Aorta (tissue), 5 donors: ENCODE results near the gene VPS33B. TPM values are rescaled to one million over a fixed set of nuclear protein-coding genes. Genes with fewer than 3 reads are reported as not detected.
A peak's percentile ranks its signal among the peaks of the same experiment; 100 is the strongest.

Experiments used
- ATAC-seq: fragments of 200-7000 bp; cut with Tn5 transposase; one replicate; pipeline ENCODE4 v1.9.1; 2022; ENCODE audit warnings: moderate library complexity; ENCODE audit not compliant: low FRiP score
- DNase-seq, 2 donors: peaks; one replicate each; pipeline ENCODE4 v3.0.0-alpha.2; 2020
- H3K27ac ChIP-seq, 2 donors: one replicate each; pipeline ENCODE4 v1.5.1; 2013; ENCODE audit warnings: low read length in 2 of 2, mild to moderate bottlenecking in 2 of 2, moderate library complexity in 2 of 2, control low read depth in 1 of 2, inconsistent platforms in 1 of 2, low read depth in 1 of 2
- H3K27me3 ChIP-seq, 2 donors: one replicate each; pipeline ENCODE4 v1.6.1; 2013; ENCODE audit warnings: control low read depth in 1 of 2, low read length in 1 of 2, mild to moderate bottlenecking in 1 of 2, moderate library complexity in 1 of 2; ENCODE audit not compliant: insufficient read depth in 2 of 2, control insufficient read depth in 1 of 2
- H3K36me3 ChIP-seq, 2 donors: one replicate each; pipeline ENCODE4 v1.6.1; 2013; ENCODE audit warnings: control low read depth in 1 of 2, low read length in 1 of 2, mild to moderate bottlenecking in 1 of 2; ENCODE audit not compliant: insufficient read depth in 2 of 2, control insufficient read depth in 1 of 2
- H3K4me1 ChIP-seq, 2 donors: one replicate each; pipeline ENCODE4 v1.6.1; 2013; ENCODE audit warnings: low read length in 2 of 2, control low read depth in 1 of 2, mild to moderate bottlenecking in 1 of 2, moderate library complexity in 1 of 2; ENCODE audit not compliant: insufficient read depth in 2 of 2, control insufficient read depth in 1 of 2
- H3K4me3 ChIP-seq, 2 donors: one replicate each; pipeline ENCODE4 v1.5.1; 2013; ENCODE audit warnings: low read length in 2 of 2, control low read depth in 1 of 2, mild to moderate bottlenecking in 1 of 2
- H3K9me3 ChIP-seq: one replicate; pipeline ENCODE4 v1.6.1; 2013; ENCODE audit warnings: mild to moderate bottlenecking, low read length; ENCODE audit not compliant: control insufficient read depth
- WGBS, 2 donors: extraction: QIAGEN DNeasy Blood & Tissue Kit; methylation state at CpG; one replicate each; pipeline ENCODE4 v1.1.7; 2013; 5-methylcytosine and 5-hydroxymethylcytosine counted together
- intact Hi-C, 2 donors: fragments of 100-400 bp; cut with DNase I; formaldehyde crosslinking; loops; one replicate each; pipeline versions ENCODE4 v1.14.2 to v1.15.0; 2022
- polyA plus RNA-seq, 2 donors: library from polyadenylated mRNA; stranded (reverse); fragments of 200-250 nt; gene quantifications; one replicate each; pipeline ENCODE4 v1.2.3, GENCODE V29; 2013
- total RNA-seq, 2 donors: library from RNA; stranded (reverse); fragmentation: NEBNext Ultra II Directional; extraction: Animal tissue kit (Norgen Biotek cat#: 25700); gene quantifications; one replicate each; pipeline ENCODE4 v1.2.1, GENCODE V29; 2021
- donor health status: healthy with polysubstance abuse.
- donor health status: Bipolar disorder and iron deficiency.
- donor health status: DM: no; HTN: no; CAD: no.
- donor health status: DM: no; HTN: no; CAD: no.
- donor health status: DM: yes; HTN: yes; CAD: no.

VPS33B gene
- total and polyA plus RNA-seq, 4 donors, result 4.8 to 14.8 (median 13.8) TPM

- Histone ChIP-seq H3K27ac (peak overlapping the region; percentile 10 to 39), H3K4me3 (no peak overlapping the region), H3K4me1 (no peaks in the 10 kb centered on the region), H3K36me3 (no peaks in the 10 kb centered on the region), H3K9me3 (no peaks in the 10 kb centered on the region), H3K27me3 (no peaks in the 10 kb centered on the region)
- WGBS, 2 donors, result 3 to 9% methylated on average over 20 of the region's 20 CpGs
- intact Hi-C loops, result loop anchor here in 1 of 2 donors (10.0 kb wide), 1 partner anchor 314 kb away; no protein-coding TSS in a partner anchor
- DNase-seq (no peak), ATAC-seq (no peak)
These were observed 61.9 kb downstream of the VPS33B start for GRCh38 chr15:90960298-90961091.

GRCh38 chr15:90959894-90960293 lies 62.5 kb downstream of the VPS33B start:
- no peaks in the 10 kb centered on the region for H3K9me3 ChIP-seq
- ATAC-seq, result peak; percentile 79
- peak overlapping the region in 1 of 2 donors; percentile 85 for H3K27ac ChIP-seq
- 4 to 8% methylated on average over 5 of the region's 5 CpGs for WGBS, 2 donors
- no peaks in the 10 kb centered on the region for H3K27me3 ChIP-seq
- H3K4me1 ChIP-seq, result no peaks in the 10 kb centered on the region
- DNase-seq, result peak; percentile 90 to 91
- intact Hi-C loops, result loop anchor here (5.0 to 10.0 kb wide), 6 partner anchors 32 to 315 kb away; partner anchors contain the start of genes PRC1 (in 1 of the 2) and VPS33B (in 1 of the 2)
- no peaks in the 10 kb centered on the region for H3K36me3 ChIP-seq
- no peak overlapping the region for H3K4me3 ChIP-seq

- Histone ChIP-seq H3K9me3 (no peaks in the 10 kb centered on the region), H3K4me3 (no peak overlapping the region), H3K4me1 (no peaks in the 10 kb centered on the region), H3K27ac (peak overlapping the region in 1 of 2 donors; percentile 85), H3K27me3 (no peaks in the 10 kb centered on the region), H3K36me3 (no peaks in the 10 kb centered on the region)
- 27 to 36% methylated on average over 8 of the region's 8 CpGs for WGBS, 2 donors
- DNase-seq, result no peak
- ATAC-seq, result no peak
- intact Hi-C loops, result loop anchor here (5.0 to 10.0 kb wide), 5 partner anchors 33 to 313 kb away; partner anchors contain the start of genes PRC1 (in 1 of the 2) and VPS33B (in 1 of the 2)
These were observed 63.3 kb downstream of the VPS33B start for GRCh38 chr15:90959028-90959595.

GRCh38 chr15:90957791-90958190 lies 64.6 kb downstream of the VPS33B start:
- ATAC-seq (no peak), DNase-seq (no peak)
- Histone ChIP-seq H3K9me3 (no peaks in the 10 kb centered on the region), H3K4me1 (no peaks in the 10 kb centered on the region), H3K36me3 (peaks cover 0 to 3% of the 10 kb centered on the region in 2 donors), H3K27ac (no peak overlapping the region), H3K27me3 (no peaks in the 10 kb centered on the region), H3K4me3 (no peak overlapping the region)
- intact Hi-C loops, result loop anchor here (2.0 to 10.0 kb wide), 7 partner anchors 35 to 315 kb away; partner anchors contain the start of genes PRC1 (in 2 of the 2) and VPS33B (in 1 of the 2)
- WGBS, 2 donors, result 18 to 24% methylated on average over 6 of the region's 6 CpGs

GRCh38 chr15:90957031-90957790 lies 65.2 kb downstream of the VPS33B start:
- WGBS, 2 donors, result 4 to 7% methylated on average over 45 to 63 of the region's 63 CpGs
- ATAC-seq (no peak), DNase-seq (no peak)
- Histone ChIP-seq H3K4me3 (peak overlapping the region; percentile 50 to 73), H3K27ac (no peak overlapping the region), H3K27me3 (no peaks in the 10 kb centered on the region), H3K9me3 (no peaks in the 10 kb centered on the region), H3K4me1 (no peaks in the 10 kb centered on the region), H3K36me3 (peaks cover 0 to 3% of the 10 kb centered on the region in 2 donors)
- intact Hi-C loops, result loop anchor here (2.0 to 10.0 kb wide), 7 partner anchors 35 to 315 kb away; partner anchors contain the start of genes PRC1 (in 2 of the 2) and VPS33B (in 1 of the 2)

- peak overlapping the region; percentile 50 to 73 for H3K4me3 ChIP-seq
- whole genome bisulfite sequencing, 2 donors, result 3 to 5% methylated on average over 52 to 56 of the region's 56 CpGs
- H3K4me1 ChIP-seq, result no peaks in the 10 kb centered on the region
- H3K27ac ChIP-seq, result peak overlapping the region in 1 of 2 donors; percentile 13
- H3K9me3 ChIP-seq, result no peaks in the 10 kb centered on the region
- intact Hi-C loops, result loop anchor here (2.0 to 10.0 kb wide), 7 partner anchors 36 to 316 kb away; partner anchors contain the start of genes PRC1 (in 2 of the 2) and VPS33B (in 1 of the 2)
- peaks cover 0 to 3% of the 10 kb centered on the region in 2 donors for H3K36me3 ChIP-seq
- ATAC-seq (peak; percentile 65), DNase-seq (peak; percentile 76 to 94)
- H3K27me3 ChIP-seq, result no peaks in the 10 kb centered on the region
These were observed 65.9 kb downstream of the VPS33B start for GRCh38 chr15:90956274-90957030.

GRCh38 chr15:90955624-90956273 lies 66.6 kb downstream of the VPS33B start:
- intact Hi-C loops, result loop anchor here (2.0 to 10.0 kb wide), 7 partner anchors 37 to 317 kb away; partner anchors contain the start of genes PRC1 (in 2 of the 2) and VPS33B (in 1 of the 2)
- Histone ChIP-seq H3K4me1 (no peaks in the 10 kb centered on the region), H3K9me3 (no peaks in the 10 kb centered on the region), H3K27me3 (no peaks in the 10 kb centered on the region), H3K4me3 (no peak overlapping the region), H3K27ac (no peak overlapping the region), H3K36me3 (peaks cover 0 to 3% of the 10 kb centered on the region in 2 donors)
- no peak for DNase-seq
- 66 to 70% methylated on average over 20 of the region's 20 CpGs for WGBS, 2 donors
- no peak for ATAC-seq
